Measurements from ENCODE around the gene SEPTIN8. TPM values are rescaled to one million over a fixed set of nuclear protein-coding genes. Genes with fewer than 3 reads are reported as not detected.

Gene SEPTIN8
- polyA plus RNA-seq, 3 donors: 78.6 to 82.1 (median 79.2) TPM

GRCh38 chr5:132759114-132760048, 17.7 kb downstream of the SEPTIN8 start:
- no peak for DNase-seq (ENCODE audit: extremely low read depth in 1 of 11, low read depth in 9 of 11, low spot score in 4 of 11)

DNA sequence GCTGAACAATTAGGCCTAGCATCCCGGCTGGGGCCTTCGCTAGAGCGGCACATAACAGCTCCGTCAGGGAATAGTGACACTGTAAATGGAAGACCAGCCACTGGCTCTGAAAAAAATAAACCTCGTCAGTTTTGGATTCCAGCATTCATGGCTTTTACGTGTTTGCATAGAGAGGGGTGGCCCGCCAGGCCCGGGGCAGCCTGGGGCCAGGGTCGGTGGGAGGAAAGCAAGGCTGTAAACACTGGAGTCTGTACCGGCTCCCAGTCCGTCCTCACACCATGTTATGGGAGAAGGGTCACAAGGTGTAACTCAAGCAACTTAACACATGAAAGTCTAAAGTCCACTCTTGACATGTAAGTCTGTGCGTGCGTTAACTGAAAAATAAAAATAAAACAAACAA, 18.6 kb downstream of the SEPTIN8 start:
- DNase-seq (ENCODE audit: extremely low read depth in 1 of 11, low read depth in 9 of 11, low spot score in 4 of 11): no peak

DNA sequence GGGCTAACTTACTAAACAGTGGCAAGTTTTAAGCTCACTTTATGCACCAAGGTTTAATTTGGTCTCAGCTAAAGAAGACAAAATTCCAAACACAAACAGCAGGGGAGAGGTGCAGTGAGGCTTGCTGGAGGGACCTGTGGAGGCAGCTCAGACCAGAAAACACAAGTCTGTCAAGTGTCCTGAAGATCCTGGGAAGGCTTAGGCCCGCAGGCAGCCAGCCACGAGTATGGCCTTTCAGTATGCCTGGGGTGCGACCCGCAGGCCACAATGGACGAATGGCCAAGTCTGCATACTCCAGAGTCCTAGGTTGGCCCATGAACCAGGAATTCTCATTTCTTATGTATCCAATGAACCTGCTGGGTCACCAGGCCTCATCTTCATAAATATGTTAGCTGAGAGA, 20.5 kb downstream of the SEPTIN8 start:
- no peak for DNase-seq (ENCODE audit: extremely low read depth in 1 of 11, low read depth in 9 of 11, low spot score in 4 of 11)

DNA sequence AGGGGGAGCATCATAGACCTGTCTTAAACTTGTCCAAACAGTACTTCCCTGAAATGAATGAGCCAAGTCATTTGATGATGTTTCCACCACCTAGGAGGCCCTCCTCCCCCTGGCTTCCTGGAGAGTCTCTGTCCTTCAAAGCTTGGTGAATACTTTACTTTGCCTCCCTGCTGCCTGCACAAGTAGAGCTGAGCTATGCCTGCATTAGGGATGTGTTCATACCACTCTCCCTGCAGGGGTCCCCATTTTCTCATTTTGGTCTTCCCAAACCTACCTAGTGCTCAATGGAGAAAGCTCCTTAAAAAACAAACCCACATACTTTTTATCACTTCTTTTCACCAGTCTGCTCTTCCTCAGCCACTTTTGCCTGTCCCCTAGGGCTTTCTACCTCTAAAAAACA, 22.1 kb downstream of the SEPTIN8 start:
- no peak for DNase-seq (ENCODE audit: extremely low read depth in 1 of 11, low read depth in 9 of 11, low spot score in 4 of 11)

GRCh38 chr5:132754111-132754510, 22.9 kb downstream of the SEPTIN8 start:
- no peak for DNase-seq (ENCODE audit: extremely low read depth in 1 of 11, low read depth in 9 of 11, low spot score in 4 of 11)

DNA sequence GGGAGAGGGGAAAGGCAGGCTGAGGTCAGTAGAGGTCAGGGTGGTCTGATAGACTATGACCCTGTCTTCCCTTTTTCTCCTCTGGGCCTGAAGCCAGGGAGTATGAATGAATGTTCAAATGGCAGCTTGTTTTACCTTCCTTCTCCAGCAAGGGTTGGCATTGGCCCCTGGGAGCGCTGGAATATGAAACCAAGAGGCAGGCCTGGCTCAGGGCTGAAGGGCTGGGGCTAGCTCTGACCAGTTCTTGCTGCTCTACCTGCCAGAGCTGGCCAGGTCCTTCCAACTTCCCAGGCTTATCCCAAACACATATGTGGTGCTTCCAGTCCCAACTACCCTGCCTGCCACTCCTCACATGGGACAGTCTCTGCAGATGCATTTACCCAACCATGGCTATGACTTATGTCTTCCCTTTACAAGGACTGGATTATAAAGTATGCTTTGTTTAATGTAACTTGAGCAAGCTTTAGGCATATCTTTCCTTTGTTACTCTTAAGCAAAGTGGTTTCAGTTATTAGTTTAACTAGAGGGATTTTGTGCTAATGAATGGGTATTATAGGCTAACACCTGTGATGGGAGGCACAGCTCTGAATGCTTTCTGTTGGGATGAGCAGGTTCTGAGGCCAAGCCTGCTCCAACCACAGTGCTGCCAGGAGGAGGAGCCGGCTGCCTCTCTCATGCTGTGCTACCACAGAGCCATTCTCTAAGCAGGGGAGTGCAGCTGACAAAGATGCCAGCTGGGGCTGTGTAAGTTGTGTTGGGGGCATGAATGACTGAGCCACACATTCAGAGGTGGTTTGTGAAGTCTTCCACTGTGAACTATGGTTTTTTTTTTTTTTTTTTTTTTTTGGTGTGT, 23.7 kb downstream of the SEPTIN8 start:
- DNase-seq (ENCODE audit: extremely low read depth in 1 of 11, low read depth in 9 of 11, low spot score in 4 of 11): no peak

GRCh38 chr5:132752581-132753125, 24.4 kb downstream of the SEPTIN8 start:
- DNase-seq (ENCODE audit: extremely low read depth in 1 of 11, low read depth in 9 of 11, low spot score in 4 of 11): no peak

- no peak for DNase-seq (ENCODE audit: extremely low read depth in 1 of 11, low read depth in 9 of 11, low spot score in 4 of 11)
Observed at GRCh38 chr5:132751971-132752580, 25.0 kb downstream of the SEPTIN8 start.

DNA sequence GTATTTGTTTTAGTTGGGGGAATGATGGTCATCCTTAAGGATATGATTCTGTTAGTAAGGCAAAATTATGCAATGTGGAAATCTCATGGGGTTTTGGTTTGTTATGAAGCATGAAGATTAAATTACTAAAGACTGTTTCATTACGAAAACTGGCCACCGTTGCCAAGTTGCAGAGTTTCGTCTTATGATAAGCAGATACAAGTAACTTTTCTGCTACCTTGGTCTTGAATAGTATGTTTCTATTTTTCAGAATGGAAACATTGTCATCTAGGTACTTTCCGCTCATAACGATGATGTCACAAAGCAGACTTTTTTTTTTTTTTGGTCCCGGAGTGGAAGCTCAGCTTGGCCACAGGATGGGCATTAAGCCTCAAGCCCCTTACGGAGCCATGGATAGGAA, 25.6 kb downstream of the SEPTIN8 start:
- DNase-seq (ENCODE audit: extremely low read depth in 1 of 11, low read depth in 9 of 11, low spot score in 4 of 11): no peak

DNA sequence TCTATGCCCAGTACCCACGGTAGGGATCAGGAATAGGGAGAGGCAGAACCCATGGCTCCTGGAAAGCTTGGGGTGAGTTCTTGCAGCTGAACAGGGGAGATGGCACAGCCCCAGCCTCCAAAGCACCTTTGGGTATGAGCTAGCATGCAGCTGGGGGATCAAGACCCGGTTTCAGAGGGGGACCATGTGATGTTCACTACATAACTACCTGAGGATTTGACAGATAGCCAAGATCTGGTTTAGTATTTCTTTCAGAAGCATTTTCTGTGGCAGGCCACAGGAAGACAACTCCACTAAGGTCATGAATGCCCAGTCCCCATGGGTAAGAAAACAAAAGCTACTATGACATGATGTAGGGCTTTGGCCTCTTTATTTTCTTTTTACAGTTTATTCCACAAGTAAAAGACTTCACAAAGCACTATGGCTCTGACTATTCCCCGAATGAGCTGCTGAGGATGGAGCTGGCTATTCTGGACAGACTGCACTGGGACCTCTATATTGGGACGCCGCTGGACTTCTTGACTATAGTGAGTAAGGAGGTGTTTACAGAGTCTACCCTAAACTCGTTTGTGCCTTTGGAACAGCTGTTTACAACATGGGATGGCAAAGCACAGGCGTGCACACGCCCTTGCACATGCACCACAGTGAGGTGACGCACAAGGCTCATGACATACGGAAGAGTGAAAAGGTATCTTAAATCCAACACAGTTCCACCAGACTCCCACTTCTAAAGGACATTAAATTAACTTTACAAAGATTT, 26.4 kb downstream of the SEPTIN8 start:
- no peak for DNase-seq (ENCODE audit: extremely low read depth in 1 of 11, low read depth in 9 of 11, low spot score in 4 of 11)

- no peak for DNase-seq (ENCODE audit: extremely low read depth in 1 of 11, low read depth in 9 of 11, low spot score in 4 of 11)
Observed at GRCh38 chr5:132749506-132749905, 27.5 kb downstream of the SEPTIN8 start.

- no peak for DNase-seq (ENCODE audit: extremely low read depth in 1 of 11, low read depth in 9 of 11, low spot score in 4 of 11)
Observed at GRCh38 chr5:132748522-132749000, 28.5 kb downstream of the SEPTIN8 start.

DNA sequence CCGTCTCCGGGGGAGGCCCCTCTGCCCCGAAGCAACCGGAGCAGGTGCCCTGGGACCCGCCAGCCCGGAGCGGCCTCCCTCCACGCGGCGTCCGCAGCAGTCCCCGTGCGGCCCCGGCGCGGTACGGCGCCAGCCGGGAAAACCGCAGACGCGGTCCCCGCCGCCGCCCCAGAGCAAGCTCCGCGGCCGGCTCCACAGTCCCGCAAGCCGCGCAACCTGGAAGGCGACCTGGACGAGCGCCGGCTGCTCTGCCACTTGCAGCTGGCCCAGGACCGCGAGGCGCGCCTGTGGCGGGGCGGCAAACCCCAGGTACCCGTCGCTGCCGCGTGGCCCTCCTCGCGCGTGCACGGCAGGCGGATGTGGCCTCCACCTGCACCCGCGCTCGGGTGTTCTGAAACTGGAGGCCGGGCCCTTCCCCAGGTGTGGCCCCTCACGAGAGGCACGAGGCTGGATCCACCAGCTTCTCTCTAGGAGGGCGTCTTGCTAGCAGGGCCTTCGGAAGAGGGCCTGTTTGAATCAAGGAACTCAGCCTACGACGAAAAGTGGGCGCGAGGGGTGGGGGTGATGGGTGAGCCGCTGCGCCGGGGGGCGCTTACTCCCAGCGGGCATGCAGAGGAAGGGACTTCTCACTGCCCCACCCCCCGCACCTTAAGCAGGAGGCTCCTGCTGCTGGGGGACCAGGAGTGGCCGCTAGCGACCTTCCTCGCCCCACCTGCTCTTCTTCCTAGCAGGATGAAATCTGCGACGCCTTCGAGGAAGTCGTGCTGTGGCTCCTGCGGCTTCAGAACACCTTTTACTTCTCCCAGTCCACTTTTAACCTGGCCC, 29.2 kb downstream of the SEPTIN8 start:
- DNase-seq (ENCODE audit: extremely low read depth in 1 of 11, low read depth in 9 of 11, low spot score in 4 of 11): peak in 1 of 11 donors; percentile 18

DNA sequence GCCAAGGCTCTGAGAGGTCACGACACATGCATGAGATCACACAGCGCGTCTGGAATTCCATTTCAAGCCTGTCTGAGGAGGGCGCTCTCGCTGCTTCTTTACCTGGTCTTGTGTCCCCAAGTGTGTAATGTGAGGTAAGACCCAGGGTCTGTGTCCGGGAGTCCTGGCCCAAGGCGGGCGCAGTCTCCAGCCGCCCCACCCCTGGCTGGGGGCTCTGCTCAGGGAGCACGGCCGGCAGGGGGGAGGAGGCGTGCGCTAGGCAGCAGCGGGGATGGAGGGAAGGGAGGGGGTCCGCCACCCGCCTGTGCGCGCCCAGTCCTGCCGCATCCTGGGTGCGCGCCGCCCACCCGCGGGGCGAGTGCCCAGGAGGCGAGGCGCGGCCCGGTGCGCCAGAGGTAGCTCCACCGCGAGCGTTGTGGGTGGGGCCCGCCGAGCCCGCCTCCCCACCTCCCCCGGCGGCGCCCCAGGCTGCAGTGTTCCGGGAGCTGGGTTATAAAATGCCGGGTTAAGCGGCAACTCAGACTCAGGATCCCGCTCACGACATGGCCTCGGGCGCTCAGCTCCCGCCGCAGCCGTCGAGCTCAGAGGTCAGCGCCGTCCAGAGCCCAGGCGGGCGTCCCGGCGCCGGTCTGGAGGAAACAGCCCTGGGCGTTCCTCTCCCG, 30.0 kb downstream of the SEPTIN8 start, which contains the start of gene CCNI2:
TSS of gene CCNI2 (plus strand) at position 473 of the 662 bp plus-strand sequence. CDS start at position 543, 70 bp downstream.
- DNase-seq (ENCODE audit: extremely low read depth in 1 of 11, low read depth in 9 of 11, low spot score in 4 of 11): peak in 3 of 11 donors; percentile 37 to 57 (median 47)

- DNase-seq (ENCODE audit: extremely low read depth in 1 of 11, low read depth in 9 of 11, low spot score in 4 of 11): no peak
Observed at GRCh38 chr5:132746592-132746953, 30.5 kb downstream of the SEPTIN8 start.

DNA sequence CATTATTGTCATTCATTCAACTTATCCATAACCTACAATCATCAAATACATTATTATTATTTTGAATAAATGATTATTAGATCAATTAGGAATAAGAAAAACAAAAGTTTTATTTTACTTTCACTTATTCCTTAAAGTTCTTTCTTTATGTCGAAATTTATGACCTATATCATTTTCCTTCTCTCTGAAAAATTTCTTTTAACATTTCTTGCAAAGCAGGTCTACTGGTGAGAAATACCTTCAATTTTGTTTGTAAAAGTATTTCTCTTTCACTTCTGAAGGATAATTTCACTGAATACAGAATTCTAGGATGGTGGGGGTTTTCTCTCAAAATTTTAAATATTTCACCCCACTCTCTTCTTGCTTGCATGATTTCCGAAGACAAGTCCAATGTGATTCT, 32.4 kb downstream of the SEPTIN8 start:
- no peak for DNase-seq (ENCODE audit: extremely low read depth in 1 of 11, low read depth in 9 of 11, low spot score in 4 of 11)

DNA sequence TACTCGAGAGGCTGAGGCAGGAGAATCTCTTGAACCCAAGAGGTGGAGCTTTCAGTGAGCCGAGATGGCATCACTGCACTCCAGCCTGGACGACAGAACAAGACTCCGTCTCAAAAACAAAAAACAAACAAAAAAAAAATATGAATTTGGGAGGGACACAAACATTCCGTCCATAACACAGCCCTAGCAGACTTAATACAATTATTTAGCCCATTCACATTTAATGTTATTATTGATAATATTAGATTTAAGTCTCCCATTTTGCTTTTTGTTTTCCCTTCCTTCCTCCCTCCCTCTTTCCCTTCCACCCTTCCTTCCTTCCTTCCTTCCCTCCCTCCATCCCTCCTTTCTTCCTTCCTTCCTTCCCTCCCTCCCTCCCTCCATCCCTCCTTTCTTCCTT, 34.4 kb downstream of the SEPTIN8 start:
- DNase-seq (ENCODE audit: extremely low read depth in 1 of 11, low read depth in 9 of 11, low spot score in 4 of 11): no peak

All from renal cortex interstitium (tissue), 11 donors.